HCT116 (cell line): ENCODE results near the gene FOXO6. TPM values are rescaled to one million over a fixed set of nuclear protein-coding genes. Genes with fewer than 3 reads are reported as not detected.

Experiments used
- ATAC-seq: fragments of 200-7000 bp; cut with Tn5 transposase; 2 replicates; pipeline ENCODE4 v1.9.1; 2020; ENCODE audit warnings: mild to moderate bottlenecking, moderate library complexity
- BruUV-seq: library from RNA; stranded (reverse); fragments of 400-500 nt; replicated peaks from 2 replicates; lab custom pipeline; 2021; lab: Mats Ljungman, UMichigan
- CTCF ChIA-PET: fragments of 300-600 bp; sonication (Branson Sonifier 250); formaldehyde crosslinking; loops from one replicate; lab custom pipeline; 2021; ENCODE audit warnings: antibody characterized with exemption; lab: Charles Lee
- POLR2A ChIA-PET: fragments of 300-600, 350-600 bp; sonication (Branson Sonifier 250); formaldehyde crosslinking; loops from one replicate; lab custom pipeline; 2021; ENCODE audit warnings: antibody characterized with exemption; lab: Charles Lee
- RAD21 ChIA-PET, 2 experiments: fragments of 300-600 bp; sonication (Branson Sonifier 250); formaldehyde crosslinking; loops; one replicate each; lab custom pipeline; 2023; ENCODE audit warnings: low total read pairs in 2 of 2; ENCODE audit not compliant: uncharacterized antibody in 2 of 2, unreplicated experiment in 2 of 2, low non-redundant PET in 1 of 2; lab: Charles Lee
- DNase-seq: peaks from one replicate; pipeline ENCODE4 v3.0.0-alpha.2; 2010; ENCODE audit warnings: low read depth, low spot score
- H2AFZ ChIP-seq: fragments of 200-600 bp; shearing (Covaris generic), sonication (generic); 2 replicates; pipeline ENCODE4 v1.6.1; 2017; ENCODE audit warnings: low read depth, mixed run types, mixed read lengths, antibody characterized with exemption, low read length; ENCODE audit not compliant: poor library complexity, severe bottlenecking
- H3K27ac ChIP-seq: 2 replicates; pipeline ENCODE4 v1.5.1; 2012; ENCODE audit warnings: low read depth, low read length
- H3K27me3 ChIP-seq: fragments of 200-600 bp; sonication (generic); 2 replicates; pipeline ENCODE4 v1.6.1; 2016; ENCODE audit warnings: mixed run types, low read length, mixed read lengths; ENCODE audit not compliant: insufficient read depth
- H3K36me3 ChIP-seq, 2 experiments: fragments of 200-500 bp in 1 of 2; fragments of 200-600 bp in 1 of 2; sonication (Bioruptor generic) in 1 of 2; sonication (generic) in 1 of 2; 2 replicates each; pipeline versions ENCODE4 v1.5.1 to v1.6.1; 2014 to 2016; ENCODE audit warnings: low read length in 2 of 2, inconsistent platforms in 1 of 2, mixed read lengths in 1 of 2, mixed run types in 1 of 2; ENCODE audit not compliant: insufficient read depth in 2 of 2, control insufficient read depth in 1 of 2
- H3K4me1 ChIP-seq, 2 experiments: fragments of 200-600 bp in 1 of 2; sonication (generic) in 1 of 2; 2 replicates each; pipeline versions ENCODE4 v1.5.1 to v1.6.1; 2012 to 2017; ENCODE audit warnings: low read length in 2 of 2, inconsistent platforms in 1 of 2, mild to moderate bottlenecking in 1 of 2, mixed read lengths in 1 of 2, mixed run types in 1 of 2, moderate library complexity in 1 of 2; ENCODE audit not compliant: insufficient read depth in 2 of 2, control insufficient read depth in 1 of 2
- H3K4me2 ChIP-seq: fragments of 200-600 bp; sonication (generic); 2 replicates; pipeline ENCODE4 v1.6.1; 2017; ENCODE audit warnings: mixed run types, low read length, mixed read lengths
- H3K4me3 ChIP-seq, 2 experiments: fragments of 200-600 bp in 1 of 2; sonication (generic) in 1 of 2; replicated peaks in 1 of 2; 2 replicates each; pipeline ENCODE4 v1.5.1; 2011 to 2016; ENCODE audit warnings: low read length in 2 of 2, control low read depth in 1 of 2, low read depth in 1 of 2, mild to moderate bottlenecking in 1 of 2, mixed read lengths in 1 of 2, mixed run types in 1 of 2
- H3K79me2 ChIP-seq: fragments of 200-600 bp; sonication (generic); 2 replicates; pipeline ENCODE4 v1.6.1; 2017; ENCODE audit warnings: mild to moderate bottlenecking, mixed run types, low read length, moderate library complexity, mixed read lengths; ENCODE audit not compliant: insufficient read depth
- H3K9ac ChIP-seq: fragments of 200-600 bp; sonication (generic); 2 replicates; pipeline ENCODE4 v1.6.1; 2016; ENCODE audit warnings: low read length, mixed read lengths
- H3K9me2 ChIP-seq: fragments of 200-600 bp; sonication (generic), shearing (Covaris generic); 2 replicates; pipeline ENCODE4 v1.6.1; 2017; ENCODE audit warnings: mixed run types, mild to moderate bottlenecking, moderate library complexity; ENCODE audit not compliant: insufficient read depth
- H3K9me3 ChIP-seq, 2 experiments: fragments of 200-500 bp in 1 of 2; fragments of 200-600 bp in 1 of 2; sonication (Bioruptor generic) in 1 of 2; sonication (generic) in 1 of 2; 2 replicates each; pipeline ENCODE4 v1.6.1; 2014 to 2017; ENCODE audit warnings: low read length in 2 of 2, mixed read lengths in 2 of 2, inconsistent platforms in 1 of 2, low read depth in 1 of 2, mild to moderate bottlenecking in 1 of 2, mixed run types in 1 of 2, moderate library complexity in 1 of 2; ENCODE audit not compliant: control insufficient read depth in 1 of 2, insufficient read depth in 1 of 2
- H4K20me1 ChIP-seq: fragments of 200-600 bp; sonication (generic), shearing (Covaris generic); 2 replicates; pipeline ENCODE4 v1.6.1; 2017; ENCODE audit warnings: mixed run types, mild to moderate bottlenecking, moderate library complexity; ENCODE audit not compliant: insufficient read depth
- CEBPB ChIP-seq: IDR thresholded peaks from 2 replicates; pipeline ENCODE4 v1.6.1; 2012; ENCODE audit warnings: low read depth
- EZH2phosphoT487 ChIP-seq: fragments of 200-600 bp; IDR thresholded peaks from 2 replicates; pipeline ENCODE4 v1.6.1; 2018; ENCODE audit warnings: antibody characterized with exemption, borderline replicate concordance
- POLR2A ChIP-seq: IDR thresholded peaks from 2 replicates; pipeline ENCODE4 v1.7.0; 2011; ENCODE audit warnings: borderline replicate concordance; ENCODE audit not compliant: insufficient read depth, insufficient read length; ENCODE audit errors: extremely low read depth
- ZBTB33 ChIP-seq: IDR thresholded peaks from 2 replicates; pipeline ENCODE4 v1.6.1; 2011; ENCODE audit warnings: mild to moderate bottlenecking, low read length, moderate library complexity; ENCODE audit not compliant: insufficient replicate concordance; ENCODE audit errors: extremely low read depth
- ZNF274 ChIP-seq: fragments of 200-500 bp; sonication (Bioruptor generic); IDR thresholded peaks from 2 replicates; pipeline ENCODE4 v1.6.1; 2014; ENCODE audit warnings: mild to moderate bottlenecking, low read depth, low read length, inconsistent platforms
- intact Hi-C: fragments of 100-400 bp; cut with micrococcal nuclease; formaldehyde crosslinking; loops from 2 replicates; pipeline ENCODE4 v1.10.0; 2022
- total RNA-seq: library from RNA; stranded (reverse); gene quantifications from one replicate; pipeline ENCODE4 v1.2.1, GENCODE V29; 2021; ENCODE audit not compliant: unreplicated experiment
- TF ChIP-seq, protein P1 (sequence below): IDR thresholded peaks from 2 replicates; pipeline ENCODE4 v1.6.1; 2012; ENCODE audit warnings: low read depth

FOXO6 gene
- total RNA-seq, 1 experiment from 2014 or later = 7.0 TPM

DNA sequence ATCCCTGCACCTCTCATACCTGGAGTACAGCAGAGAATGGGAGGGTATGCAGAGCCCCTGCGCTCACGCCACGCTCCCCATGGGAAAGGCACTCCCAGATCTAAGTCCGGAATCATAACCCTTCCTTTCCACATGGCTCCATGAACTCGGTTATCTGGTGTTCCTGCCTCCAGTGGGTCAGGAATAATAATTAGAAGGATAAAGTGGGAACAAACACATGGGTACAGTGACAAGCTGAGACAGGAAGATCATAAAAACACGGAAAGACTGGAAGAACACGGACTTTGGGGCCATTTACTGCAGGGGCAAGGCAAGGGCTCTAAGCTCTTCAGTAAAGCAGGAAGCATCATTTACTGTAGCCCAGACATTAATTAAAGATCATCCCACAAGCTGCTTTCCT, 48.6 kb downstream of the FOXO6 start:
- ATAC-seq (no peak), DNase-seq (no peak)
- BruUV-seq = no TSS peak
- Histone ChIP-seq H4K20me1 (no peaks in the 10 kb centered on the region), H3K79me2 (no peaks in the 10 kb centered on the region), H3K4me3 (no peak overlapping the region), H3K9ac (no peak overlapping the region), H3K4me2 (no peak overlapping the region), H3K27ac (no peak overlapping the region), H3K4me1 (peaks cover 0 to 3% of the 10 kb centered on the region in 2 experiments; a peak in 2 of 4 replicates), H3K36me3 (no peaks in the 10 kb centered on the region), H2AFZ (no peak overlapping the region), H3K27me3 (peaks cover 6% of the 10 kb centered on the region; the same call in 1 of the 2 replicates), H3K9me2 (no peaks in the 10 kb centered on the region), H3K9me3 (no peaks in the 10 kb centered on the region; a peak in 1 of 4 replicates)
- CTCF ChIA-PET = no interaction called here
- no peak for TF ChIP-seq ZBTB33
- no peak for TF ChIP-seq POLR2A
- no peak for TF ChIP-seq EZH2phosphoT487
- TF ChIP-seq ZNF274 = no peak
- POLR2A ChIA-PET = no interaction called here
- intact Hi-C loops = no loop called here
- RAD21 ChIA-PET = no interaction called here

DNA sequence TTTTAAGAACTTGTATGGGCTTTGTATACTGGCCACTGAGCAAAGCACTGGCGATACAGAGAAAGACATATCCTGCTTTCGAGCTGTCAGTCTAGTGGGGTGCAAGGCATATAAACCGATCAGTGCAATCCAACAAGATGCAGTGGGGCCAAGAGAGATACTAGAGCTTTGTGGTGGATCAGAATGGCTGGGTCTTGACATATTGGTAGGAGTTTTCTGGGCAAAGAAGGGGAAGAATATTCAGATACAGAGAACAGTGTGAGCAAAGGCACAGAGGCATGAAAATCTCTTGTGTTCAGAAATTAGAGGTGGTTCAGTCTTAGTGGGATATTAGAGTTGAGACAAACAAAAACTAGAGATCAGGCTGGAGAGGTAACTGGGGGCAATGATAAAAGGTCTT, 49.2 kb downstream of the FOXO6 start:
- no peaks in the 10 kb centered on the region for H3K9me2 ChIP-seq
- no peak overlapping the region for H3K4me2 ChIP-seq
- H3K27ac ChIP-seq = no peak overlapping the region
- RAD21 ChIA-PET = no interaction called here
- POLR2A ChIA-PET = no interaction called here
- H2AFZ ChIP-seq = no peak overlapping the region
- CTCF ChIA-PET = no interaction called here
- no peaks in the 10 kb centered on the region for H4K20me1 ChIP-seq
- TF ChIP-seq CEBPB = no peak
- TF ChIP-seq, protein P1, sequence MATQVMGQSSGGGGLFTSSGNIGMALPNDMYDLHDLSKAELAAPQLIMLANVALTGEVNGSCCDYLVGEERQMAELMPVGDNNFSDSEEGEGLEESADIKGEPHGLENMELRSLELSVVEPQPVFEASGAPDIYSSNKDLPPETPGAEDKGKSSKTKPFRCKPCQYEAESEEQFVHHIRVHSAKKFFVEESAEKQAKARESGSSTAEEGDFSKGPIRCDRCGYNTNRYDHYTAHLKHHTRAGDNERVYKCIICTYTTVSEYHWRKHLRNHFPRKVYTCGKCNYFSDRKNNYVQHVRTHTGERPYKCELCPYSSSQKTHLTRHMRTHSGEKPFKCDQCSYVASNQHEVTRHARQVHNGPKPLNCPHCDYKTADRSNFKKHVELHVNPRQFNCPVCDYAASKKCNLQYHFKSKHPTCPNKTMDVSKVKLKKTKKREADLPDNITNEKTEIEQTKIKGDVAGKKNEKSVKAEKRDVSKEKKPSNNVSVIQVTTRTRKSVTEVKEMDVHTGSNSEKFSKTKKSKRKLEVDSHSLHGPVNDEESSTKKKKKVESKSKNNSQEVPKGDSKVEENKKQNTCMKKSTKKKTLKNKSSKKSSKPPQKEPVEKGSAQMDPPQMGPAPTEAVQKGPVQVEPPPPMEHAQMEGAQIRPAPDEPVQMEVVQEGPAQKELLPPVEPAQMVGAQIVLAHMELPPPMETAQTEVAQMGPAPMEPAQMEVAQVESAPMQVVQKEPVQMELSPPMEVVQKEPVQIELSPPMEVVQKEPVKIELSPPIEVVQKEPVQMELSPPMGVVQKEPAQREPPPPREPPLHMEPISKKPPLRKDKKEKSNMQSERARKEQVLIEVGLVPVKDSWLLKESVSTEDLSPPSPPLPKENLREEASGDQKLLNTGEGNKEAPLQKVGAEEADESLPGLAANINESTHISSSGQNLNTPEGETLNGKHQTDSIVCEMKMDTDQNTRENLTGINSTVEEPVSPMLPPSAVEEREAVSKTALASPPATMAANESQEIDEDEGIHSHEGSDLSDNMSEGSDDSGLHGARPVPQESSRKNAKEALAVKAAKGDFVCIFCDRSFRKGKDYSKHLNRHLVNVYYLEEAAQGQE = no peak
- no peaks in the 10 kb centered on the region; a peak in 1 of 4 replicates for H3K9me3 ChIP-seq
- peaks cover 0 to 4% of the 10 kb centered on the region in 2 experiments; a peak in 2 of 4 replicates for H3K4me1 ChIP-seq
- intact Hi-C loops = no loop called here
- no peaks in the 10 kb centered on the region for H3K36me3 ChIP-seq
- ATAC-seq (no peak), DNase-seq (no peak)
- H3K4me3 ChIP-seq = no peak overlapping the region
- no TSS peak for BruUV-seq
- H3K27me3 ChIP-seq = peaks cover 6% of the 10 kb centered on the region; the same call in 1 of the 2 replicates
- H3K79me2 ChIP-seq = no peaks in the 10 kb centered on the region
- H3K9ac ChIP-seq = no peak overlapping the region
